GM23338 (cell line): ENCODE data around the gene KCNG3. TPM values are rescaled to one million over a fixed set of nuclear protein-coding genes. Genes with fewer than 3 reads are reported as not detected.

Experiments
- ATAC-seq: fragments of 200-7000 bp; cut with Tn5 transposase; 3 replicates; pipeline ENCODE4 v1.9.1; 2020
- DNase-seq: peaks from one replicate; pipeline ENCODE4 v3.0.0-alpha.2; 2015; ENCODE audit warnings: low spot score
- H2AFZ ChIP-seq: fragments of 200-600 bp; sonication (generic); 2 replicates; pipeline ENCODE4 v1.8.0; 2016; ENCODE audit warnings: antibody characterized with exemption, mild to moderate bottlenecking, moderate library complexity
- H3F3A ChIP-seq: fragments of 200-600 bp; sonication (generic); replicated peaks from 2 replicates; pipeline ENCODE4 v1.8.0; 2017; ENCODE audit warnings: antibody characterized with exemption, mixed run types, low read depth
- H3K27ac ChIP-seq: fragments of 200-600 bp; sonication (generic); 2 replicates; pipeline ENCODE4 v1.6.1; 2016; ENCODE audit warnings: low read depth
- H3K27me3 ChIP-seq: fragments of 200-600 bp; sonication (generic); 2 replicates; pipeline ENCODE4 v1.8.0; 2016; ENCODE audit warnings: mild to moderate bottlenecking, mixed run types, moderate library complexity; ENCODE audit not compliant: insufficient read depth
- H3K36me3 ChIP-seq: fragments of 200-600 bp; sonication (generic); 2 replicates; pipeline ENCODE4 v1.8.0; 2016; ENCODE audit warnings: mild to moderate bottlenecking; ENCODE audit not compliant: insufficient read depth
- H3K4me1 ChIP-seq: fragments of 200-600 bp; sonication (generic); 2 replicates; pipeline ENCODE4 v1.8.0; 2016; ENCODE audit warnings: mild to moderate bottlenecking, moderate library complexity; ENCODE audit not compliant: insufficient read depth
- H3K4me2 ChIP-seq: fragments of 200-600 bp; sonication (generic); 2 replicates; pipeline ENCODE4 v1.7.1; 2017; ENCODE audit warnings: mixed run types
- H3K4me3 ChIP-seq: fragments of 200-600 bp; sonication (generic); 2 replicates; pipeline ENCODE4 v1.6.1; 2016; ENCODE audit warnings: mixed run types
- H3K79me2 ChIP-seq: fragments of 200-600 bp; sonication (generic); replicated peaks from 2 replicates; pipeline ENCODE4 v1.8.0; 2017; ENCODE audit warnings: mild to moderate bottlenecking; ENCODE audit not compliant: insufficient read depth
- H3K9me2 ChIP-seq: fragments of 200-600 bp; sonication (generic); 2 replicates; pipeline ENCODE4 v1.8.0; 2017; ENCODE audit not compliant: insufficient read depth
- H4K20me1 ChIP-seq: fragments of 200-600 bp; sonication (generic); replicated peaks from 2 replicates; pipeline ENCODE4 v1.8.0; 2017; ENCODE audit warnings: mild to moderate bottlenecking; ENCODE audit not compliant: insufficient read depth
- H3K27ac Mint-ChIP-seq: 2 replicates; pipeline ENCODE4 v1.8.0; 2020; ENCODE audit warnings: inconsistent platforms, mild to moderate bottlenecking, moderate library complexity, mixed read lengths
- H3K27me3 Mint-ChIP-seq: 3 replicates; pipeline ENCODE4 v1.8.0; 2022; ENCODE audit warnings: low read depth, mild to moderate bottlenecking, moderate library complexity, mixed read lengths, inconsistent platforms; ENCODE audit not compliant: insufficient read depth, poor library complexity
- H3K36me3 Mint-ChIP-seq: 3 replicates; pipeline ENCODE4 v1.8.0; 2021; ENCODE audit warnings: low read depth, mild to moderate bottlenecking, inconsistent platforms, moderate library complexity, mixed read lengths
- H3K4me1 Mint-ChIP-seq: 3 replicates; pipeline ENCODE4 v1.8.0; 2020; ENCODE audit warnings: mild to moderate bottlenecking, inconsistent platforms, mixed read lengths
- H3K4me3 Mint-ChIP-seq: 3 replicates; pipeline ENCODE4 v1.8.0; 2021; ENCODE audit warnings: moderate library complexity, mild to moderate bottlenecking, inconsistent platforms, mixed read lengths
- H3K9me3 Mint-ChIP-seq: 3 replicates; pipeline ENCODE4 v1.8.0; 2020; ENCODE audit warnings: moderate library complexity, mild to moderate bottlenecking, inconsistent platforms, mixed read lengths
- CREB1 ChIP-seq: fragments of 250-450 bp; sonication (Bioruptor Pico); IDR thresholded peaks from 2 replicates; pipeline ENCODE4 v1.5.0; 2020; ENCODE audit warnings: low read depth, mild to moderate bottlenecking, moderate library complexity
- EZH2 ChIP-seq: fragments of 200-600 bp; sonication (generic); IDR thresholded peaks from one replicate; pipeline ENCODE4 v1.8.0; 2017; ENCODE audit warnings: antibody characterized with exemption, mild to moderate bottlenecking, low read depth; ENCODE audit not compliant: unreplicated experiment
- JUNB ChIP-seq: IDR thresholded peaks from one replicate; pipeline ENCODE4 v1.6.1; 2016; ENCODE audit warnings: antibody characterized with exemption; ENCODE audit not compliant: unreplicated experiment
- NANOG ChIP-seq: IDR thresholded peaks from 2 replicates; pipeline ENCODE4 v1.6.1; 2016; ENCODE audit warnings: antibody characterized with exemption, borderline replicate concordance
- POLR2AphosphoS5 ChIP-seq: IDR thresholded peaks from 2 replicates; pipeline ENCODE4 v1.6.1; 2016; ENCODE audit warnings: antibody characterized with exemption, low read depth
- STAT1 ChIP-seq: IDR thresholded peaks from one replicate; pipeline ENCODE4 v1.6.1; 2016; ENCODE audit warnings: antibody characterized with exemption; ENCODE audit not compliant: unreplicated experiment
- ZNF114 ChIP-seq: fragments of 250-450 bp; sonication (Bioruptor Pico); IDR thresholded peaks from 2 replicates; pipeline ENCODE4 v1.5.0; 2020; ENCODE audit warnings: mild to moderate bottlenecking, moderate library complexity
- ZNF331 ChIP-seq: fragments of 250-450 bp; sonication (Bioruptor Pico); IDR thresholded peaks from 2 replicates; pipeline ENCODE4 v1.5.0; 2020; ENCODE audit warnings: low read depth, mild to moderate bottlenecking, moderate library complexity
- polyA plus RNA-seq: library from polyadenylated mRNA; unstranded; fragments of >200 nt; fragmentation: Nextera tagmentation; extraction: Ambion mirVana; gene quantifications from 2 replicates; pipeline ENCODE4 v1.2.1, GENCODE V29; 2016
- total RNA-seq: library from RNA; depleted of rRNA; stranded (reverse); fragments of >200 nt; shearing (Covaris generic); gene quantifications from 2 replicates; pipeline ENCODE4 v1.2.3, GENCODE V29; 2014
- TF ChIP-seq, protein P1 (sequence below): IDR thresholded peaks from one replicate; pipeline ENCODE4 v1.6.1; 2018; ENCODE audit warnings: antibody characterized with exemption; ENCODE audit not compliant: unreplicated experiment
- TF ChIP-seq, protein P2 (sequence below): fragments of 250-450 bp; sonication (Bioruptor Pico); IDR thresholded peaks from 2 replicates; pipeline ENCODE4 v1.5.0; 2020; ENCODE audit warnings: mild to moderate bottlenecking, moderate library complexity
- TF ChIP-seq, protein P3 (sequence below): IDR thresholded peaks from 2 replicates; pipeline ENCODE4 v1.6.1; 2016; ENCODE audit warnings: antibody characterized with exemption

The KCNG3 gene
- total and polyA plus RNA-seq, 2 experiments from 2014 or later: 2.5 to 36.2 TPM

DNA sequence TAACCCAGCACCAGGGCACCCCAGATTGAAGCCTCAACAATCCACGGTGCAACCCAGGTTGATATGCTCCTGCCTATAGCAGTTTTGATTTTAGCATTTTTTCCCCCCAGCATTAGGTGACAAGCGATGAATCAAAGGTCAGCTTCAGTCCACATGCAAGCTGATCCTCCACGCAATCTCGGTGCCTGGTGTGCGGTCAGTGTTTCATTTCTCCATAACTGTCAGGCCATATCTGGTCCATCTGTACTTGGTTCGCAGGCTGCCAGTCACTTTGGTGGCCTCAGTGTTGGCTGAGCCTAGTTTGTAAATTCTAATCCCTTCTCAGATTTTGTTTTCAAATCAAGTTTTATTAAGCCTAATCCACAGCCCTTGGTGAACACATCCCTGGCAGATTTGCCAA is 30.2 kb downstream of the KCNG3 start:
- H3K4me2 ChIP-seq: no peak overlapping the region
- no peak overlapping the region for H3K27ac Mint-ChIP-seq

DNA sequence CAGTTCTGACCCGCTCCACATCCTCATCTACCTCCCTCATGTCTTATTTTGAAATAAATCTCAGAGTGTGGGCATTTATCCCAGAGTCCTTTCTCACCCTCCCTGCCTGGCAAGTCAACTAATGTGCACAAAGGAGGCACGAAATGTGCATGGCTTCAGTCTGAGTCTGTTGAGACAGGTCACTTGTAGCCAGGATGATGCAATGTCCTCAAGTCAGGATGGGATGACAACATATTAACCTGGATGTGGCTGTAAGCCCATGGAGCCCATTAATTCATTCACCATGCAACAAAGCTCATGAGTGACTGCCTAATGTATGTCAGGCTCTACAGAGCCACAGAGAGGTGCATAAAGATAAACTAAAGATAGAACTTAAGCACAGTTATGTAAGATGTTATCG is 34.5 kb downstream of the KCNG3 start:
- H3F3A ChIP-seq: peaks cover 8% of the 10 kb centered on the region; the same call in 1 of the 2 replicates
- H3K27ac ChIP-seq: no peak overlapping the region
- no peak overlapping the region for H3K4me3 ChIP-seq
- H3K4me1 ChIP-seq: peaks cover 10% of the 10 kb centered on the region
- H2AFZ ChIP-seq: no peak overlapping the region
- H3K4me1 Mint-ChIP-seq: peaks cover 27% of the 10 kb centered on the region
- peak overlapping the region; percentile 80 for H3K27ac Mint-ChIP-seq
- peaks cover 10% of the 10 kb centered on the region; the same call in 1 of the 2 replicates for H4K20me1 ChIP-seq
- peaks cover 6% of the 10 kb centered on the region; the same call in 1 of the 3 replicates for H3K36me3 Mint-ChIP-seq
- no peaks in the 10 kb centered on the region for H3K36me3 ChIP-seq
- no peaks in the 10 kb centered on the region for H3K9me2 ChIP-seq
- DNase-seq (no peak), ATAC-seq (no peak)
- no peaks in the 10 kb centered on the region for H3K27me3 ChIP-seq
- H3K79me2 ChIP-seq: peaks cover 92% of the 10 kb centered on the region
- H3K9me3 Mint-ChIP-seq: no peaks in the 10 kb centered on the region
- H3K27me3 Mint-ChIP-seq: peaks cover 6% of the 10 kb centered on the region
- H3K4me2 ChIP-seq: no peak overlapping the region
- H3K4me3 Mint-ChIP-seq: no peak overlapping the region
- TF ChIP-seq, protein P1, sequence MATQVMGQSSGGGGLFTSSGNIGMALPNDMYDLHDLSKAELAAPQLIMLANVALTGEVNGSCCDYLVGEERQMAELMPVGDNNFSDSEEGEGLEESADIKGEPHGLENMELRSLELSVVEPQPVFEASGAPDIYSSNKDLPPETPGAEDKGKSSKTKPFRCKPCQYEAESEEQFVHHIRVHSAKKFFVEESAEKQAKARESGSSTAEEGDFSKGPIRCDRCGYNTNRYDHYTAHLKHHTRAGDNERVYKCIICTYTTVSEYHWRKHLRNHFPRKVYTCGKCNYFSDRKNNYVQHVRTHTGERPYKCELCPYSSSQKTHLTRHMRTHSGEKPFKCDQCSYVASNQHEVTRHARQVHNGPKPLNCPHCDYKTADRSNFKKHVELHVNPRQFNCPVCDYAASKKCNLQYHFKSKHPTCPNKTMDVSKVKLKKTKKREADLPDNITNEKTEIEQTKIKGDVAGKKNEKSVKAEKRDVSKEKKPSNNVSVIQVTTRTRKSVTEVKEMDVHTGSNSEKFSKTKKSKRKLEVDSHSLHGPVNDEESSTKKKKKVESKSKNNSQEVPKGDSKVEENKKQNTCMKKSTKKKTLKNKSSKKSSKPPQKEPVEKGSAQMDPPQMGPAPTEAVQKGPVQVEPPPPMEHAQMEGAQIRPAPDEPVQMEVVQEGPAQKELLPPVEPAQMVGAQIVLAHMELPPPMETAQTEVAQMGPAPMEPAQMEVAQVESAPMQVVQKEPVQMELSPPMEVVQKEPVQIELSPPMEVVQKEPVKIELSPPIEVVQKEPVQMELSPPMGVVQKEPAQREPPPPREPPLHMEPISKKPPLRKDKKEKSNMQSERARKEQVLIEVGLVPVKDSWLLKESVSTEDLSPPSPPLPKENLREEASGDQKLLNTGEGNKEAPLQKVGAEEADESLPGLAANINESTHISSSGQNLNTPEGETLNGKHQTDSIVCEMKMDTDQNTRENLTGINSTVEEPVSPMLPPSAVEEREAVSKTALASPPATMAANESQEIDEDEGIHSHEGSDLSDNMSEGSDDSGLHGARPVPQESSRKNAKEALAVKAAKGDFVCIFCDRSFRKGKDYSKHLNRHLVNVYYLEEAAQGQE: no peak
- TF ChIP-seq ZNF331 (CRISPR knock-in tag): no peak
- TF ChIP-seq, protein P2, sequence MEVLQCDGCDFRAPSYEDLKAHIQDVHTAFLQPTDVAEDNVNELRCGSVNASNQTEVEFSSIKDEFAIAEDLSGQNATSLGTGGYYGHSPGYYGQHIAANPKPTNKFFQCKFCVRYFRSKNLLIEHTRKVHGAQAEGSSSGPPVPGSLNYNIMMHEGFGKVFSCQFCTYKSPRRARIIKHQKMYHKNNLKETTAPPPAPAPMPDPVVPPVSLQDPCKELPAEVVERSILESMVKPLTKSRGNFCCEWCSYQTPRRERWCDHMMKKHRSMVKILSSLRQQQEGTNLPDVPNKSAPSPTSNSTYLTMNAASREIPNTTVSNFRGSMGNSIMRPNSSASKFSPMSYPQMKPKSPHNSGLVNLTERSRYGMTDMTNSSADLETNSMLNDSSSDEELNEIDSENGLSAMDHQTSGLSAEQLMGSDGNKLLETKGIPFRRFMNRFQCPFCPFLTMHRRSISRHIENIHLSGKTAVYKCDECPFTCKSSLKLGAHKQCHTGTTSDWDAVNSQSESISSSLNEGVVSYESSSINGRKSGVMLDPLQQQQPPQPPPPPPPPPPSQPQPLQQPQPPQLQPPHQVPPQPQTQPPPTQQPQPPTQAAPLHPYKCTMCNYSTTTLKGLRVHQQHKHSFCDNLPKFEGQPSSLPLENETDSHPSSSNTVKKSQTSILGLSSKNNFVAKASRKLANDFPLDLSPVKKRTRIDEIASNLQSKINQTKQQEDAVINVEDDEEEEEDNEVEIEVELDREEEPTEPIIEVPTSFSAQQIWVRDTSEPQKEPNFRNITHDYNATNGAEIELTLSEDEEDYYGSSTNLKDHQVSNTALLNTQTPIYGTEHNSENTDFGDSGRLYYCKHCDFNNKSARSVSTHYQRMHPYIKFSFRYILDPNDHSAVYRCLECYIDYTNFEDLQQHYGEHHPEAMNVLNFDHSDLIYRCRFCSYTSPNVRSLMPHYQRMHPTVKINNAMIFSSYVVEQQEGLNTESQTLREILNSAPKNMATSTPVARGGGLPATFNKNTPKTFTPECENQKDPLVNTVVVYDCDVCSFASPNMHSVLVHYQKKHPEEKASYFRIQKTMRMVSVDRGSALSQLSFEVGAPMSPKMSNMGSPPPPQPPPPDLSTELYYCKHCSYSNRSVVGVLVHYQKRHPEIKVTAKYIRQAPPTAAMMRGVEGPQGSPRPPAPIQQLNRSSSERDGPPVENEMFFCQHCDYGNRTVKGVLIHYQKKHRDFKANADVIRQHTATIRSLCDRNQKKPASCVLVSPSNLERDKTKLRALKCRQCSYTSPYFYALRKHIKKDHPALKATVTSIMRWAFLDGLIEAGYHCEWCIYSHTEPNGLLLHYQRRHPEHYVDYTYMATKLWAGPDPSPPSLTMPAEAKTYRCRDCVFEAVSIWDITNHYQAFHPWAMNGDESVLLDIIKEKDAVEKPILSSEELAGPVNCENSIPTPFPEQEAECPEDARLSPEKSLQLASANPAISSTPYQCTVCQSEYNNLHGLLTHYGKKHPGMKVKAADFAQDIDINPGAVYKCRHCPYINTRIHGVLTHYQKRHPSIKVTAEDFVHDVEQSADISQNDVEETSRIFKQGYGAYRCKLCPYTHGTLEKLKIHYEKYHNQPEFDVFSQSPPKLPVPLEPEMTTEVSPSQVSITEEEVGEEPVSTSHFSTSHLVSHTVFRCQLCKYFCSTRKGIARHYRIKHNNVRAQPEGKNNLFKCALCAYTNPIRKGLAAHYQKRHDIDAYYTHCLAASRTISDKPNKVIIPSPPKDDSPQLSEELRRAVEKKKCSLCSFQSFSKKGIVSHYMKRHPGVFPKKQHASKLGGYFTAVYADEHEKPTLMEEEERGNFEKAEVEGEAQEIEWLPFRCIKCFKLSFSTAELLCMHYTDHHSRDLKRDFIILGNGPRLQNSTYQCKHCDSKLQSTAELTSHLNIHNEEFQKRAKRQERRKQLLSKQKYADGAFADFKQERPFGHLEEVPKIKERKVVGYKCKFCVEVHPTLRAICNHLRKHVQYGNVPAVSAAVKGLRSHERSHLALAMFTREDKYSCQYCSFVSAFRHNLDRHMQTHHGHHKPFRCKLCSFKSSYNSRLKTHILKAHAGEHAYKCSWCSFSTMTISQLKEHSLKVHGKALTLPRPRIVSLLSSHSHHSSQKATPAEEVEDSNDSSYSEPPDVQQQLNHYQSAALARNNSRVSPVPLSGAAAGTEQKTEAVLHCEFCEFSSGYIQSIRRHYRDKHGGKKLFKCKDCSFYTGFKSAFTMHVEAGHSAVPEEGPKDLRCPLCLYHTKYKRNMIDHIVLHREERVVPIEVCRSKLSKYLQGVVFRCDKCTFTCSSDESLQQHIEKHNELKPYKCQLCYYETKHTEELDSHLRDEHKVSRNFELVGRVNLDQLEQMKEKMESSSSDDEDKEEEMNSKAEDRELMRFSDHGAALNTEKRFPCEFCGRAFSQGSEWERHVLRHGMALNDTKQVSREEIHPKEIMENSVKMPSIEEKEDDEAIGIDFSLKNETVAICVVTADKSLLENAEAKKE (CRISPR knock-in tag): no peak
- TF ChIP-seq CREB1: no peak
- no peak for TF ChIP-seq STAT1
- no peak for TF ChIP-seq POLR2AphosphoS5
- no peak for TF ChIP-seq EZH2
- no peak for TF ChIP-seq ZNF114 (CRISPR knock-in tag)
- no peak for TF ChIP-seq NANOG
- TF ChIP-seq, protein P3, sequence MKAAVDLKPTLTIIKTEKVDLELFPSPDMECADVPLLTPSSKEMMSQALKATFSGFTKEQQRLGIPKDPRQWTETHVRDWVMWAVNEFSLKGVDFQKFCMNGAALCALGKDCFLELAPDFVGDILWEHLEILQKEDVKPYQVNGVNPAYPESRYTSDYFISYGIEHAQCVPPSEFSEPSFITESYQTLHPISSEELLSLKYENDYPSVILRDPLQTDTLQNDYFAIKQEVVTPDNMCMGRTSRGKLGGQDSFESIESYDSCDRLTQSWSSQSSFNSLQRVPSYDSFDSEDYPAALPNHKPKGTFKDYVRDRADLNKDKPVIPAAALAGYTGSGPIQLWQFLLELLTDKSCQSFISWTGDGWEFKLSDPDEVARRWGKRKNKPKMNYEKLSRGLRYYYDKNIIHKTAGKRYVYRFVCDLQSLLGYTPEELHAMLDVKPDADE: no peak
- TF ChIP-seq JUNB: no peak

More for the DNA sequence above, 30.2 kb downstream of the KCNG3 start:
- peaks cover 12% of the 10 kb centered on the region for H3K4me1 Mint-ChIP-seq
- H3K36me3 Mint-ChIP-seq: peaks cover 6% of the 10 kb centered on the region; the same call in 1 of the 3 replicates
- H3K27me3 Mint-ChIP-seq: no peaks in the 10 kb centered on the region
- no peaks in the 10 kb centered on the region for H3K9me3 Mint-ChIP-seq
- TF ChIP-seq POLR2AphosphoS5: no peak
- no peak for TF ChIP-seq STAT1
- Histone ChIP-seq H3K36me3 (no peaks in the 10 kb centered on the region), H3K9me2 (no peaks in the 10 kb centered on the region), H4K20me1 (peaks cover 9% of the 10 kb centered on the region; the same call in 1 of the 2 replicates), H3K27me3 (no peaks in the 10 kb centered on the region), H3F3A (0 out of 2 replicates have a peak, but pooled peaks cover 8% of the 10 kb centered on the region), H3K4me3 (no peak overlapping the region), H2AFZ (no peak overlapping the region), H3K4me1 (peaks cover 5% of the 10 kb centered on the region; the same call in 1 of the 2 replicates), H3K79me2 (peaks cover 99% of the 10 kb centered on the region), H3K27ac (no peak overlapping the region)
- no peak for DNase-seq
- H3K4me3 Mint-ChIP-seq: no peak overlapping the region
- ATAC-seq: no peak
